Keratinocyte (primary cell): ENCODE measurements around the gene TTK. TPM values are rescaled to one million over a fixed set of nuclear protein-coding genes. Genes with fewer than 3 reads are reported as not detected.

Source experiments
- DNase-seq: peaks from one replicate; pipeline ENCODE4 v3.0.0-alpha.2; 2011; ENCODE audit warnings: low read depth, missing footprints, low spot score
- FAIRE-seq: peaks from 2 replicates; lab custom pipeline; 2011; peaks lifted over from hg19 to GRCh38; lab: Jason Lieb, UNC
- H2AFZ ChIP-seq: 2 replicates; pipeline ENCODE4 v1.6.0; 2012; ENCODE audit warnings: low read length, control low read depth, inconsistent platforms; ENCODE audit not compliant: control insufficient read depth
- H3K27ac ChIP-seq: 2 replicates; pipeline ENCODE4 v1.5.1; 2011; ENCODE audit warnings: low read length; ENCODE audit not compliant: control insufficient read depth, insufficient read depth
- H3K27me3 ChIP-seq: 3 replicates; pipeline ENCODE4 v1.6.0; 2011; ENCODE audit warnings: low read length; ENCODE audit not compliant: control insufficient read depth, insufficient read depth; ENCODE audit errors: extremely low read depth
- H3K36me3 ChIP-seq, 2 experiments: 2 replicates in 1 of 2; 3 replicates in 1 of 2; pipeline ENCODE4 v1.5.1; 2011; ENCODE audit warnings: low read length in 2 of 2, mild to moderate bottlenecking in 1 of 2; ENCODE audit not compliant: control insufficient read depth in 2 of 2, insufficient read depth in 2 of 2; ENCODE audit errors: extremely low read depth in 1 of 2
- H3K4me1 ChIP-seq: 3 replicates; pipeline ENCODE4 v1.5.1; 2011; ENCODE audit warnings: low read length; ENCODE audit not compliant: control insufficient read depth, insufficient read depth; ENCODE audit errors: extremely low read depth
- H3K4me2 ChIP-seq: 3 replicates; pipeline ENCODE4 v1.6.0; 2011; ENCODE audit warnings: low read depth, low read length; ENCODE audit not compliant: control insufficient read depth, insufficient read depth; ENCODE audit errors: extremely low read depth
- H3K4me3 ChIP-seq, 3 experiments: fragments of 200-600 bp in 1 of 3; sonication (generic) in 1 of 3; 2 replicates in 2 of 3; 3 replicates in 1 of 3; pipeline ENCODE4 v1.5.1; 2011 to 2016; ENCODE audit warnings: low read length in 3 of 3, mild to moderate bottlenecking in 3 of 3, control low read depth in 2 of 3, inconsistent platforms in 1 of 3, low read depth in 1 of 3, mixed read lengths in 1 of 3, mixed run types in 1 of 3, moderate library complexity in 1 of 3; ENCODE audit not compliant: control insufficient read depth in 2 of 3, insufficient read depth in 2 of 3; ENCODE audit errors: extremely low read depth in 1 of 3
- H3K79me2 ChIP-seq: 2 replicates; pipeline ENCODE4 v1.6.0; 2012; ENCODE audit warnings: low read length; ENCODE audit not compliant: control insufficient read depth, insufficient read depth
- H3K9ac ChIP-seq: 3 replicates; pipeline ENCODE4 v1.6.0; 2011; ENCODE audit warnings: low read length; ENCODE audit not compliant: control insufficient read depth, insufficient read depth; ENCODE audit errors: extremely low read depth
- H3K9me1 ChIP-seq: 3 replicates; pipeline ENCODE4 v1.6.0; 2011; ENCODE audit warnings: low read length; ENCODE audit not compliant: control insufficient read depth, insufficient read depth; ENCODE audit errors: extremely low read depth
- H3K9me3 ChIP-seq: 2 replicates; pipeline ENCODE4 v1.5.1; 2012; ENCODE audit warnings: low read depth, low read length; ENCODE audit not compliant: control insufficient read depth
- H4K20me1 ChIP-seq: 3 replicates; pipeline ENCODE4 v1.6.0; 2011; ENCODE audit warnings: low read length; ENCODE audit not compliant: control insufficient read depth, insufficient read depth; ENCODE audit errors: extremely low read depth
- CTCF ChIP-seq, 3 experiments: IDR thresholded peaks in 1 of 3; conservative IDR thresholded peaks in 1 of 3; optimal IDR thresholded peaks in 1 of 3; 2 replicates in 2 of 3; 3 replicates in 1 of 3; pipeline versions ENCODE3 to v1.5.1; 2011; ENCODE audit warnings: low read length in 3 of 3, mild to moderate bottlenecking in 3 of 3, moderate library complexity in 2 of 3, control low read depth in 1 of 3, inconsistent platforms in 1 of 3; ENCODE audit not compliant: insufficient read depth in 2 of 3; ENCODE audit errors: extremely low read depth in 1 of 3
- EZH2 ChIP-seq: IDR thresholded peaks from one replicate; pipeline ENCODE4 v1.6.1; 2012; ENCODE audit warnings: inconsistent platforms, mild to moderate bottlenecking, low read length, moderate library complexity
- dilution Hi-C: fragments of 300-500 bp; cut with MboI; formaldehyde crosslinking; loops from one replicate; pipeline ENCODE4 v1.7.0; 2020; ENCODE audit warnings: low sequenced_read_pairs; ENCODE audit not compliant: extremely low pct_ligation_motif_present
- polyA plus RNA-seq, 5 experiments: library from polyadenylated mRNA; depleted of rRNA in 3 of 5; stranded (reverse) in 3 of 5; stranded (forward) in 1 of 5; unstranded in 1 of 5; fragments of >200 nt; gene quantifications; 1 replicate in 1 of 5; 2 replicates in 3 of 5; 3 replicates in 1 of 5; pipeline versions ENCODE4 v1.2.1 to v1.2.3, GENCODE V29; 2011 to 2012; ENCODE audit warnings: missing spikeins in 2 of 5, low read depth in 1 of 5, low replicate concordance in 1 of 5

TTK gene
- polyA plus RNA-seq, 1 donor (not counting 4 experiments of a cell fraction or from before 2014, with no cell fraction given) = 15.3 TPM

GRCh38 chr6:80003826-80004172 lies 650 bp upstream of the TTK start:
- Histone ChIP-seq H4K20me1 (no peaks in the 10 kb centered on the region), H3K9me3 (no peaks in the 10 kb centered on the region), H3K27ac (peak overlapping the region; percentile 69), H3K36me3 (no peaks in the 10 kb centered on the region), H3K4me3 (peak overlapping the region; percentile 63 to 93 (median 91)), H3K4me2 (peak overlapping the region; percentile 96), H2AFZ (peak overlapping the region; percentile 96), H3K9me1 (no peaks in the 10 kb centered on the region), H3K9ac (peak overlapping the region; percentile 76), H3K79me2 (peaks cover 22% of the 10 kb centered on the region), H3K4me1 (peaks cover 19% of the 10 kb centered on the region), H3K27me3 (no peaks in the 10 kb centered on the region)
- dilution Hi-C loops = no loop called here
- TF ChIP-seq CTCF (optimal IDR thresholded peaks at IDR 0.05 in 1 of 3, IDR thresholded peaks at IDR 0.05 in 1 of 3, conservative IDR thresholded peaks at IDR 0.05 in 1 of 3; ENCODE audit: extremely low read depth in 1 of 3, insufficient read depth in 2 of 3, low read length in 3 of 3) = no peak
- no peak for TF ChIP-seq EZH2
- no peak for FAIRE-seq
- no peak for DNase-seq

DNA sequence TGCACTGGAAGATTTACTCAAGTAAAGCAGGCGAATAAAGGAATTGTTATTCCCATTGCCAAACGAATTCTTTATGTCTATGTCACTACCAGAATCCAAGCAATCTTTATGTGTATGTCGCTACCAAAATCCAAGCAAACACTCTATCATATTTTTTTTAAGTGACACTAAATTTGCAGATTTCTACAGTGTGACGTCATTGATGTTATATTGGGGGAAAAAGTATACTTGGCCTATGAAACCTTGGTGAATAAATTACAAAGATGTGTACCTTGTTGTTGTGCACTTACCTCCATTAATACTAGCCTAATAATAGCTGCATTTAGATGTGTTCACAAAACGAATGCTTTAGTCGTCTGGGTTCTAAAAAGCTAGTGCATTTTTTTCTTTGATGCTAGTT lies 957 bp downstream of the TTK start:
- H3K9ac ChIP-seq = peak overlapping the region; percentile 74
- DNase-seq = no peak
- TF ChIP-seq EZH2 = no peak
- TF ChIP-seq CTCF (optimal IDR thresholded peaks at IDR 0.05 in 1 of 3, IDR thresholded peaks at IDR 0.05 in 1 of 3, conservative IDR thresholded peaks at IDR 0.05 in 1 of 3; ENCODE audit: extremely low read depth in 1 of 3, insufficient read depth in 2 of 3, low read length in 3 of 3) = no peak
- H3K27ac ChIP-seq = peak overlapping the region; percentile 78
- dilution Hi-C loops = no loop called here
- peaks cover 19% of the 10 kb centered on the region for H3K4me1 ChIP-seq
- no peaks in the 10 kb centered on the region for H3K27me3 ChIP-seq
- no peaks in the 10 kb centered on the region for H3K9me3 ChIP-seq
- H3K9me1 ChIP-seq = no peaks in the 10 kb centered on the region
- H2AFZ ChIP-seq = no peak overlapping the region
- peaks cover 0 to 2% of the 10 kb centered on the region in 2 experiments for H3K36me3 ChIP-seq
- no peaks in the 10 kb centered on the region for H4K20me1 ChIP-seq
- no peak for FAIRE-seq
- H3K4me2 ChIP-seq = peak overlapping the region; percentile 99
- peak overlapping the region; percentile 63 to 93 (median 91) for H3K4me3 ChIP-seq
- H3K79me2 ChIP-seq = peaks cover 22% of the 10 kb centered on the region
